ENCODE results near the gene COL23A1. TPM values are rescaled to one million over a fixed set of nuclear protein-coding genes. Genes with fewer than 3 reads are reported as not detected.
A peak's percentile ranks its signal among the peaks of the same experiment; 100 is the strongest.

The COL23A1 gene
- total and polyA plus RNA-seq, 2 of the 13 experiments (the other 11 are each of a cell fraction or from before 2014, with no cell fraction given), result not detected

DNA sequence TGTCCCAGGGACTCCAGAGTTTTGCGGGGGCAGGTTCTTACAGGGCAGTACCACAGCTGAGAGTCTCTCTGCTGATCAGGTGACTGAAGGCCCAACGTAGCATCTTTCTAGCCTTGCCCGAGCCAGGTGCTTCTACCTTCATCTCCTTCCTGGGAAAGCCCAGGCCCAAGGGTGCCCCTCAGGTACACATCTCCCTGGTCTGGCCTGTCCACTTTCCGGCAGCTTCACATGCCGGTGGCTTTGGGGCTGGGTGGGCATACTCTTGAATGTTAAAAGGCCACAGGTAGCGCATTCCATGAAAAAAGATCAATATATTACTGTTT is 351.9 kb downstream of the COL23A1 start:
- CTCF ChIA-PET (ENCODE audit: low intra/inter-chr PET ratio, low total read pairs), result no interaction called here
- intact Hi-C loops (cut with micrococcal nuclease; ENCODE audit: unreplicated experiment), result no loop called here
- no peak overlapping the region for H3K9ac ChIP-seq (ENCODE audit: insufficient read depth, low read depth, low read length)
- no peaks in the 10 kb centered on the region for H3K36me3 ChIP-seq (replicated peaks in 1 of 2; ENCODE audit: control insufficient read depth in 1 of 2, insufficient read depth in 2 of 2, low read length in 2 of 2)
- no peak overlapping the region for H3K4me3 ChIP-seq (replicated peaks in 1 of 3; ENCODE audit: insufficient read depth in 1 of 3, low read depth in 2 of 3, low read length in 3 of 3)
- H3K4me2 ChIP-seq (ENCODE audit: low read depth, low read length), result 0 out of 2 replicates have a peak overlapping the region, but pooled peaks have one; percentile 99
- TF ChIP-seq ATF3 (CRISPR knock-in tag; IDR thresholded peaks at IDR 0.05), result no peak
- no peak for TF ChIP-seq ZKSCAN5 (CRISPR knock-in tag; IDR thresholded peaks at IDR 0.05)
- TF ChIP-seq TP53 (CRISPR knock-in tag; conservative IDR thresholded peaks at IDR 0.05), result no peak
- TF ChIP-seq NKX3-1 (CRISPR knock-in tag; IDR thresholded peaks at IDR 0.05), result no peak
- no peak for TF ChIP-seq ZNF513 (CRISPR knock-in tag; conservative IDR thresholded peaks at IDR 0.05)
- no peaks in the 10 kb centered on the region for H3K9me3 ChIP-seq (ENCODE audit: low read length)
- H2AFZ ChIP-seq (ENCODE audit: low read length), result no peak overlapping the region
- peaks cover 46% of the 10 kb centered on the region for H3K4me1 ChIP-seq (ENCODE audit: insufficient read depth, low read length)
- POLR2A ChIA-PET, result no interaction called here
- in situ Hi-C loops (cut with HindIII; ENCODE audit: extremely low pct_ligation_motif_present, low pct_unique_long_range_greater_than_20kb), result no loop called here
- no peak overlapping the region for H3K27ac ChIP-seq (ENCODE audit: extremely low read length, insufficient read depth, low read length)
- H3K27me3 ChIP-seq (ENCODE audit: control insufficient read depth in 1 of 2, insufficient read depth in 2 of 2, low read length in 2 of 2), result no peaks in the 10 kb centered on the region; a peak in 1 of 5 replicates
- no peaks in the 10 kb centered on the region for H3K79me2 ChIP-seq (ENCODE audit: insufficient read depth, low read length)
- no TSS peak for BruUV-seq (replicated peaks)
- FAIRE-seq (no peak), DNase-seq (ENCODE audit: low spot score) (no peak), ATAC-seq (no peak)
- H4K20me1 ChIP-seq (ENCODE audit: insufficient read depth, low read length), result no peaks in the 10 kb centered on the region
- WGBS (ENCODE audit: low lambda C conversion rate), result 79% methylated on average over 4 of the region's 6 CpGs

DNA sequence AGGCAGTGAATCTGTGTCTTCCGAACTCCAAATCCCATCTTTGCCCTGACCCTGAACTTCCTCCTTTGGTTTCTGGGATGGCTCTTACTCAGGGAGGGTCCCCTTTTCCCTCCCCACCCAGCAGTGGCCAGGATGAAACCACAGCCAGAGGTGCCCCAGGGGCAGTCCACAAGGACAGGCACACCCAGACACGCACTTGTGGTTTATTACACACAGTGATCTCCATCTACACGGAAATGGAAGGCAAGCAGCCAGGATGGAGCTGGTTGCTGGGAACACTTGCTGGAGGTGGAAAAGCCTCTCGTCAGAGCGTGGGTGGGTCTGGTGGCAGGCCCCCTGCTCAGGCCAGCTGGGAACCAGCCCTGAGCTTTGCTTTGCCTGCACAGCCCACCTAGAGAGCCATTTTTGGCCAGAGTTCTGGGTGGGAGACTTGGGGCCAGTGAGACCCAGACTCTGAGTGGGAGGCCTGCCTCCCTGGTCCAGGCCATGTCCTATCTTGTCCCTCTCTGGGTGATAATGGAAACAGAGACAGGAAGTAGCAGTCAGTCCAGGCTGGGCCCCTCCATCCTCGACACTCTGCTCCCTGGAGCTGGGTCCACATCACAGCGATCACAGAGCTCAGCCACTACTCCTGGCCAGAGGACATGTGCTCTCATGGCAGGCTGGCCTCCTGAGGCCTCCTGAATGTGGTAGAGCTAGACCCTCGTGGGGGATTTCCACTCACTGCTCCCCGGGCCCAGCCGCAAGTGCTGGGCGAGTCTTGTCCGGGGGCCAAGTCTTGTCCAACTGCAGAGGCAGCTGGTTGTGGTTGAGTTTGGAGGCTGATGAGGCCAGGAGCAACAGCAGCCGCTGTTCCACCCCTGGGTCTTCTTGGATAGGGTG is 352.5 kb downstream of the COL23A1 start:
- H3K9ac ChIP-seq (ENCODE audit: insufficient read depth, low read depth, low read length), result no peak overlapping the region
- no peak overlapping the region for H3K4me3 ChIP-seq (replicated peaks in 1 of 3; ENCODE audit: insufficient read depth in 1 of 3, low read depth in 2 of 3, low read length in 3 of 3)
- H3K4me1 ChIP-seq (ENCODE audit: insufficient read depth, low read length), result peaks cover 52% of the 10 kb centered on the region
- 93% methylated on average over 2 of the region's 13 CpGs for WGBS (ENCODE audit: low lambda C conversion rate)
- no peaks in the 10 kb centered on the region for H3K9me3 ChIP-seq (ENCODE audit: low read length)
- no peak overlapping the region for H3K4me2 ChIP-seq (ENCODE audit: low read depth, low read length)
- ChIA-PET CTCF (ENCODE audit: low intra/inter-chr PET ratio, low total read pairs) (no interaction called here), POLR2A (no interaction called here)
- no peak for FAIRE-seq
- no peak for DNase-seq (ENCODE audit: low spot score)
- H3K79me2 ChIP-seq (ENCODE audit: insufficient read depth, low read length), result no peaks in the 10 kb centered on the region
- H2AFZ ChIP-seq (ENCODE audit: low read length), result no peak overlapping the region
- no peak overlapping the region for H3K27ac ChIP-seq (ENCODE audit: extremely low read length, insufficient read depth, low read length)
- H3K27me3 ChIP-seq (ENCODE audit: control insufficient read depth in 1 of 2, insufficient read depth in 2 of 2, low read length in 2 of 2), result no peaks in the 10 kb centered on the region; a peak in 1 of 5 replicates
- intact Hi-C loops (cut with micrococcal nuclease; ENCODE audit: unreplicated experiment) (no loop called here), in situ Hi-C loops (cut with HindIII; ENCODE audit: extremely low pct_ligation_motif_present, low pct_unique_long_range_greater_than_20kb) (no loop called here)
- no peaks in the 10 kb centered on the region for H4K20me1 ChIP-seq (ENCODE audit: insufficient read depth, low read length)
- H3K36me3 ChIP-seq (replicated peaks in 1 of 2; ENCODE audit: control insufficient read depth in 1 of 2, insufficient read depth in 2 of 2, low read length in 2 of 2), result no peaks in the 10 kb centered on the region
- ATAC-seq, result no peak
- no TSS peak for BruUV-seq (replicated peaks)
- TF ChIP-seq, protein P1, sequence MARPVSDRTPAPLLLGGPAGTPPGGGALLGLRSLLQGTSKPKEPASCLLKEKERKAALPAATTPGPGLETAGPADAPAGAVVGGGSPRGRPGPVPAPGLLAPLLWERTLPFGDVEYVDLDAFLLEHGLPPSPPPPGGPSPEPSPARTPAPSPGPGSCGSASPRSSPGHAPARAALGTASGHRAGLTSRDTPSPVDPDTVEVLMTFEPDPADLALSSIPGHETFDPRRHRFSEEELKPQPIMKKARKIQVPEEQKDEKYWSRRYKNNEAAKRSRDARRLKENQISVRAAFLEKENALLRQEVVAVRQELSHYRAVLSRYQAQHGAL (CRISPR knock-in tag; IDR thresholded peaks at IDR 0.05; ENCODE audit: not compliant biosample characterization), result no peak
- TF ChIP-seq, protein P2, sequence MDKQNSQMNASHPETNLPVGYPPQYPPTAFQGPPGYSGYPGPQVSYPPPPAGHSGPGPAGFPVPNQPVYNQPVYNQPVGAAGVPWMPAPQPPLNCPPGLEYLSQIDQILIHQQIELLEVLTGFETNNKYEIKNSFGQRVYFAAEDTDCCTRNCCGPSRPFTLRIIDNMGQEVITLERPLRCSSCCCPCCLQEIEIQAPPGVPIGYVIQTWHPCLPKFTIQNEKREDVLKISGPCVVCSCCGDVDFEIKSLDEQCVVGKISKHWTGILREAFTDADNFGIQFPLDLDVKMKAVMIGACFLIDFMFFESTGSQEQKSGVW (CRISPR knock-in tag; IDR thresholded peaks at IDR 0.05; ENCODE audit: borderline replicate concordance), result no peak
- TF ChIP-seq NR2F1 (CRISPR knock-in tag; IDR thresholded peaks at IDR 0.05) (no peak), ZKSCAN5 (CRISPR knock-in tag; IDR thresholded peaks at IDR 0.05) (no peak), ZNF44 (CRISPR knock-in tag; IDR thresholded peaks at IDR 0.05) (no peak), ELF1 (CRISPR knock-in tag; IDR thresholded peaks at IDR 0.05) (no peak), CERS6 (CRISPR knock-in tag; IDR thresholded peaks at IDR 0.05) (no peak), MLLT10 (CRISPR knock-in tag; IDR thresholded peaks at IDR 0.05) (no peak), FOSL2 (CRISPR knock-in tag; IDR thresholded peaks at IDR 0.05) (no peak), PHF8 (CRISPR knock-in tag; IDR thresholded peaks at IDR 0.05) (no peak)
